Esophagus squamous epithelium (tissue), 4 donors: ENCODE measurements around the gene ZFP62.

Source experiments
- POLR2A ChIP-seq, 4 donors: fragments of 450-650 bp; IDR thresholded peaks; one replicate each; pipeline ENCODE4 v1.6.1; 2017; ENCODE audit warnings: antibody characterized with exemption in 4 of 4, mild to moderate bottlenecking in 4 of 4, moderate library complexity in 3 of 4
- TF ChIP-seq, protein P1 (sequence below), 6 experiments: fragments of 450-650 bp in 4 of 6; fragments of 200-600 bp in 2 of 6; sonication (generic) in 2 of 6; IDR thresholded peaks; one replicate each; pipeline ENCODE4 v1.5.1; 2016 to 2019; ENCODE audit warnings: antibody characterized with exemption in 6 of 6, mild to moderate bottlenecking in 4 of 6, moderate library complexity in 4 of 6

DNA sequence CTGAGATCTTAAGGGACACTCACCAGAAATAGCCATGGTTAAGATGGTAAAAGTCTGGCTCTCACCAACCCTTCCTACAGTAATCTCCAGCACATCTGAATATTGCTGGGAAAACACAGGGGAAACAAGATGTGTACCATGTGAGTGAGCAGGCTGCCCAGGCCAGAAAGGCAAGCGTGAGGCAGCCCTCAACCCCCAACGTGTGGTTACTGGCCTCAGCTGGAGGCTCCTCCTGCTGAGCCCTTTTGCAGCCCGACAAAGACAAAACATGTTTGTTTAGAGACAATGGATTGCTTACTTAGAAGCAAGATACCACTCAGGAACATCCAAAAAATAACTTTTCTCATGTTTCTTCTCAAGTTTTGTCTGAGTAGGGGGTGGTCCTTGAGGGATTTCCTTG is 16.6 kb downstream of the ZFP62 start:
- TF ChIP-seq, protein P1, sequence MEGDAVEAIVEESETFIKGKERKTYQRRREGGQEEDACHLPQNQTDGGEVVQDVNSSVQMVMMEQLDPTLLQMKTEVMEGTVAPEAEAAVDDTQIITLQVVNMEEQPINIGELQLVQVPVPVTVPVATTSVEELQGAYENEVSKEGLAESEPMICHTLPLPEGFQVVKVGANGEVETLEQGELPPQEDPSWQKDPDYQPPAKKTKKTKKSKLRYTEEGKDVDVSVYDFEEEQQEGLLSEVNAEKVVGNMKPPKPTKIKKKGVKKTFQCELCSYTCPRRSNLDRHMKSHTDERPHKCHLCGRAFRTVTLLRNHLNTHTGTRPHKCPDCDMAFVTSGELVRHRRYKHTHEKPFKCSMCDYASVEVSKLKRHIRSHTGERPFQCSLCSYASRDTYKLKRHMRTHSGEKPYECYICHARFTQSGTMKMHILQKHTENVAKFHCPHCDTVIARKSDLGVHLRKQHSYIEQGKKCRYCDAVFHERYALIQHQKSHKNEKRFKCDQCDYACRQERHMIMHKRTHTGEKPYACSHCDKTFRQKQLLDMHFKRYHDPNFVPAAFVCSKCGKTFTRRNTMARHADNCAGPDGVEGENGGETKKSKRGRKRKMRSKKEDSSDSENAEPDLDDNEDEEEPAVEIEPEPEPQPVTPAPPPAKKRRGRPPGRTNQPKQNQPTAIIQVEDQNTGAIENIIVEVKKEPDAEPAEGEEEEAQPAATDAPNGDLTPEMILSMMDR (IDR thresholded peaks at IDR 0.05), result no peak
- TF ChIP-seq POLR2A (IDR thresholded peaks at IDR 0.05), result no peak
